ENCODE data around the gene CA14. TPM values are rescaled to one million over a fixed set of nuclear protein-coding genes. Genes with fewer than 3 reads are reported as not detected.

Gene CA14
- total RNA-seq, 1 experiment from 2014 or later, result 1.7 TPM

- peaks cover 6% of the 10 kb centered on the region for H3F3A ChIP-seq (ENCODE audit: insufficient read depth, low read depth)
- no peaks in the 10 kb centered on the region for H3K36me3 ChIP-seq (ENCODE audit: low read depth)
- H3K4me1 ChIP-seq (replicated peaks; ENCODE audit: insufficient read depth), result peaks cover 14% of the 10 kb centered on the region; the same call in 1 of the 2 replicates
- no TSS peak for BruUV-seq (replicated peaks)
- H3K79me2 ChIP-seq (ENCODE audit: low read depth), result no peaks in the 10 kb centered on the region
- peak overlapping the region; percentile 52 for H3K4me3 ChIP-seq
- H3K4me2 ChIP-seq, result peak overlapping the region; percentile 78
- TF ChIP-seq CTCF (conservative IDR thresholded peaks at IDR 0.05) (no peak), EZH2 (IDR thresholded peaks at IDR 0.05; ENCODE audit: low read depth) (no peak)
- no peak for DNase-seq
- no peak overlapping the region for H3K27ac ChIP-seq
- no peaks in the 10 kb centered on the region for H3K9me2 ChIP-seq (ENCODE audit: insufficient read depth)
- H3K27me3 ChIP-seq (ENCODE audit: insufficient read depth, low read depth), result no peaks in the 10 kb centered on the region
- peak overlapping the region; percentile 87 for H2AFZ ChIP-seq
- no peaks in the 10 kb centered on the region for H3K9me3 ChIP-seq (ENCODE audit: insufficient read depth, low read depth)
- 0 out of 2 replicates have a peak, but pooled peaks cover 3% of the 10 kb centered on the region for H4K20me1 ChIP-seq (ENCODE audit: insufficient read depth)
- ChIA-PET POLR2A (ENCODE audit: unreplicated experiment) (interaction anchor here (0.6 to 0.7 kb wide), 2 partner anchors 59 to 395 kb away, joined by 4 to 6 read pairs; a partner anchor contains a TSS), CTCF (interaction anchor here (0.6 kb wide), 4 partner anchors 31 to 678 kb away, joined by 3 to 4 read pairs (median 3); no protein-coding TSS in a partner anchor)
- intact Hi-C loops (cut with micrococcal nuclease; ENCODE audit: unreplicated experiment), result loop anchor here (10.0 kb wide), 1 partner anchor 342 kb away; the partner anchor contains the start of gene ENSA
Observed at GRCh38 chr1:150282558-150282958, 25.0 kb downstream of the CA14 start.

GRCh38 chr1:150283260-150283659, 25.7 kb downstream of the CA14 start:
- H3K4me1 ChIP-seq (replicated peaks; ENCODE audit: insufficient read depth), result peaks cover 14% of the 10 kb centered on the region; the same call in 1 of the 2 replicates
- no peaks in the 10 kb centered on the region for H3K36me3 ChIP-seq (ENCODE audit: low read depth)
- no peak overlapping the region for H3K27ac ChIP-seq
- peak overlapping the region; percentile 87; the same call in 1 of the 2 replicates for H2AFZ ChIP-seq
- no peak for DNase-seq
- no peaks in the 10 kb centered on the region for H3K27me3 ChIP-seq (ENCODE audit: insufficient read depth, low read depth)
- H3K4me3 ChIP-seq, result no peak overlapping the region
- no peaks in the 10 kb centered on the region for H3K9me2 ChIP-seq (ENCODE audit: insufficient read depth)
- H3K79me2 ChIP-seq (ENCODE audit: low read depth), result no peaks in the 10 kb centered on the region
- 0 out of 2 replicates have a peak, but pooled peaks cover 3% of the 10 kb centered on the region for H4K20me1 ChIP-seq (ENCODE audit: insufficient read depth)
- peak overlapping the region; percentile 78; the same call in 1 of the 2 replicates for H3K4me2 ChIP-seq
- CTCF ChIA-PET, result no interaction called here
- no peak for TF ChIP-seq CTCF (conservative IDR thresholded peaks at IDR 0.05)
- no peaks in the 10 kb centered on the region for H3K9me3 ChIP-seq (ENCODE audit: insufficient read depth, low read depth)
- intact Hi-C loops (cut with micrococcal nuclease; ENCODE audit: unreplicated experiment), result loop anchor here (10.0 kb wide), 1 partner anchor 342 kb away; the partner anchor contains the start of gene ENSA
- POLR2A ChIA-PET (ENCODE audit: unreplicated experiment), result no interaction called here
- peaks cover 6% of the 10 kb centered on the region for H3F3A ChIP-seq (ENCODE audit: insufficient read depth, low read depth)
- TSS peak; percentile 48 for BruUV-seq (replicated peaks)

- Histone ChIP-seq H3K27me3 (ENCODE audit: insufficient read depth, low read depth) (no peaks in the 10 kb centered on the region), H3K9me2 (ENCODE audit: insufficient read depth) (no peaks in the 10 kb centered on the region), H3K36me3 (ENCODE audit: low read depth) (no peaks in the 10 kb centered on the region), H3K4me3 (no peak overlapping the region), H3K4me2 (no peak overlapping the region), H3F3A (ENCODE audit: insufficient read depth, low read depth) (peaks cover 7% of the 10 kb centered on the region; the same call in 1 of the 2 replicates), H3K79me2 (ENCODE audit: low read depth) (no peaks in the 10 kb centered on the region), H2AFZ (no peak overlapping the region), H3K9me3 (ENCODE audit: insufficient read depth, low read depth) (no peaks in the 10 kb centered on the region), H3K27ac (no peak overlapping the region), H3K4me1 (replicated peaks; ENCODE audit: insufficient read depth) (peaks cover 7% of the 10 kb centered on the region), H4K20me1 (ENCODE audit: insufficient read depth) (0 out of 2 replicates have a peak, but pooled peaks cover 3% of the 10 kb centered on the region)
- DNase-seq, result no peak
- ChIA-PET POLR2A (ENCODE audit: unreplicated experiment) (no interaction called here), CTCF (no interaction called here)
- no TSS peak for BruUV-seq (replicated peaks)
- TF ChIP-seq CTCF (conservative IDR thresholded peaks at IDR 0.05), result no peak
- no peak for TF ChIP-seq EZH2 (IDR thresholded peaks at IDR 0.05; ENCODE audit: low read depth)
- intact Hi-C loops (cut with micrococcal nuclease; ENCODE audit: unreplicated experiment), result loop anchor here (10.0 kb wide), 1 partner anchor 336 kb away; the partner anchor contains the start of gene ENSA
Observed at GRCh38 chr1:150288382-150288781, 30.8 kb downstream of the CA14 start.
